Central memory CD8-positive, alpha-beta T cell (primary cell): ENCODE measurements around the gene UBE2D4.
"Not testable (repeated sequence)": the region's sequence is repeated elsewhere in the genome, so short reads cannot be mapped to it uniquely, and the experiment has no call there.

Source experiments
- ATAC-seq: fragments of 150-1000 bp; cut with Tn5 transposase; replicated peaks from 2 replicates; pipeline ENCODE4 v1.10.0; 2022; ENCODE audit warnings: mild to moderate bottlenecking, moderate FRiP score, moderate number of reproducible peaks; ENCODE audit not compliant: poor library complexity, severe bottlenecking; ENCODE audit errors: extremely low read depth
- DNase-seq, 2 donors: peaks; one replicate each; pipeline ENCODE4 v3.0.0; 2021; ENCODE audit warnings: low spot score in 2 of 2
- H3K27ac Mint-ChIP-seq: one replicate; pipeline ENCODE4 v1.8.0; 2022; ENCODE audit warnings: low read depth, mild to moderate bottlenecking, moderate library complexity, mixed read lengths
- H3K27me3 Mint-ChIP-seq: one replicate; pipeline ENCODE4 v1.8.0; 2022; ENCODE audit warnings: mixed read lengths
- H3K36me3 Mint-ChIP-seq: one replicate; pipeline ENCODE4 v1.8.0; 2022; ENCODE audit warnings: mild to moderate bottlenecking, moderate library complexity, mixed read lengths; ENCODE audit not compliant: insufficient read depth
- H3K4me1 Mint-ChIP-seq: one replicate; pipeline ENCODE4 v1.8.0; 2022; ENCODE audit warnings: mixed read lengths
- H3K4me3 Mint-ChIP-seq: one replicate; pipeline ENCODE4 v1.8.0; 2022; ENCODE audit warnings: mild to moderate bottlenecking, moderate library complexity, mixed read lengths
- H3K9me3 Mint-ChIP-seq: one replicate; pipeline ENCODE4 v1.8.0; 2022; ENCODE audit warnings: mixed read lengths

The UBE2D4 gene

GRCh38 chr7:43954524-43955228 lies 28.4 kb downstream of the UBE2D4 start:
- DNase-seq (no peak), ATAC-seq (no peak)
- no peaks in the 10 kb centered on the region for H3K4me1 Mint-ChIP-seq
- H3K4me3 Mint-ChIP-seq = no peak overlapping the region
- H3K36me3 Mint-ChIP-seq = peaks cover 8% of the 10 kb centered on the region
- no peaks in the 10 kb centered on the region for H3K9me3 Mint-ChIP-seq
- H3K27ac Mint-ChIP-seq = no peak overlapping the region
- no peaks in the 10 kb centered on the region for H3K27me3 Mint-ChIP-seq

- H3K27me3 Mint-ChIP-seq = no peaks in the 10 kb centered on the region
- no peak for DNase-seq
- no peaks in the 10 kb centered on the region for H3K4me1 Mint-ChIP-seq
- H3K9me3 Mint-ChIP-seq = no peaks in the 10 kb centered on the region
- H3K4me3 Mint-ChIP-seq = no peak overlapping the region
- peak overlapping the region; percentile 60 for H3K27ac Mint-ChIP-seq
- ATAC-seq = no peak
- H3K36me3 Mint-ChIP-seq = peaks cover 6% of the 10 kb centered on the region
Observed at GRCh38 chr7:43956027-43956426, 29.8 kb downstream of the UBE2D4 start.

GRCh38 chr7:43960933-43961332 lies 34.7 kb downstream of the UBE2D4 start:
- Mint-ChIP-seq H3K4me3 (no peak overlapping the region), H3K36me3 (peaks cover 8% of the 10 kb centered on the region), H3K27ac (no peak overlapping the region), H3K9me3 (no peaks in the 10 kb centered on the region), H3K4me1 (no peaks in the 10 kb centered on the region), H3K27me3 (no peaks in the 10 kb centered on the region)
- no peak for DNase-seq
- ATAC-seq = no peak

- H3K27me3 Mint-ChIP-seq, DNase-seq, ATAC-seq, H3K4me1 Mint-ChIP-seq, H3K9me3 Mint-ChIP-seq, H3K27ac Mint-ChIP-seq, H3K36me3 Mint-ChIP-seq, H3K4me3 Mint-ChIP-seq: not testable (repeated sequence)
Observed at GRCh38 chr7:43966392-43966791, 40.2 kb downstream of the UBE2D4 start.

- H3K9me3 Mint-ChIP-seq, H3K4me1 Mint-ChIP-seq, DNase-seq, H3K36me3 Mint-ChIP-seq, ATAC-seq, H3K27me3 Mint-ChIP-seq, H3K4me3 Mint-ChIP-seq, H3K27ac Mint-ChIP-seq: not testable (repeated sequence)
Observed at GRCh38 chr7:43968172-43969040, 42.2 kb downstream of the UBE2D4 start.

- not testable (repeated sequence) for DNase-seq, H3K4me3 Mint-ChIP-seq, H3K4me1 Mint-ChIP-seq, ATAC-seq, H3K36me3 Mint-ChIP-seq, H3K9me3 Mint-ChIP-seq, H3K27ac Mint-ChIP-seq, H3K27me3 Mint-ChIP-seq
Observed at GRCh38 chr7:43969586-43969985, 43.4 kb downstream of the UBE2D4 start.

- H3K27me3 Mint-ChIP-seq, H3K4me1 Mint-ChIP-seq, H3K27ac Mint-ChIP-seq, H3K9me3 Mint-ChIP-seq, H3K36me3 Mint-ChIP-seq, H3K4me3 Mint-ChIP-seq, DNase-seq, ATAC-seq: not testable (repeated sequence)
Observed at GRCh38 chr7:43970698-43971097, 44.5 kb downstream of the UBE2D4 start.

- not testable (repeated sequence) for H3K4me3 Mint-ChIP-seq, ATAC-seq, H3K9me3 Mint-ChIP-seq, H3K27me3 Mint-ChIP-seq, H3K27ac Mint-ChIP-seq, H3K4me1 Mint-ChIP-seq, DNase-seq, H3K36me3 Mint-ChIP-seq
Observed at GRCh38 chr7:43974033-43974573, 47.9 kb downstream of the UBE2D4 start.

- H3K36me3 Mint-ChIP-seq, H3K27ac Mint-ChIP-seq: not testable (repeated sequence)
Observed at GRCh38 chr7:43974725-43975482, 48.7 kb downstream of the UBE2D4 start.

GRCh38 chr7:43977525-43977924 lies 51.3 kb downstream of the UBE2D4 start:
- Mint-ChIP-seq H3K36me3 (no peaks in the 10 kb centered on the region), H3K9me3 (no peaks in the 10 kb centered on the region), H3K27me3 (no peaks in the 10 kb centered on the region), H3K4me3 (no peak overlapping the region), H3K27ac (no peak overlapping the region), H3K4me1 (no peaks in the 10 kb centered on the region)
- ATAC-seq = no peak
- DNase-seq = no peak

More at GRCh38 chr7:43974725-43975482, 48.7 kb downstream of the UBE2D4 start:
- not testable (repeated sequence) for H3K4me3 Mint-ChIP-seq, ATAC-seq, H3K27me3 Mint-ChIP-seq, DNase-seq, H3K9me3 Mint-ChIP-seq, H3K4me1 Mint-ChIP-seq

- not testable (repeated sequence) for H3K4me3 Mint-ChIP-seq, ATAC-seq, H3K4me1 Mint-ChIP-seq, H3K27ac Mint-ChIP-seq, H3K9me3 Mint-ChIP-seq, H3K36me3 Mint-ChIP-seq, H3K27me3 Mint-ChIP-seq, DNase-seq
Observed at GRCh38 chr7:43978102-43978501, 51.9 kb downstream of the UBE2D4 start.

- H3K36me3 Mint-ChIP-seq, H3K4me3 Mint-ChIP-seq, H3K9me3 Mint-ChIP-seq, H3K4me1 Mint-ChIP-seq, H3K27me3 Mint-ChIP-seq, ATAC-seq, DNase-seq, H3K27ac Mint-ChIP-seq: not testable (repeated sequence)
Observed at GRCh38 chr7:43982848-43983247, 56.6 kb downstream of the UBE2D4 start.
